ACC112 (cell line): ENCODE measurements around the gene LAMA2.

Experiments used
- H2AFZ ChIP-seq: fragments of 200-600 bp; sonication (generic); one replicate; pipeline ENCODE4 v1.6.0; 2017; ENCODE audit warnings: antibody characterized with exemption, low read length; ENCODE audit not compliant: unreplicated experiment
- H3K27ac ChIP-seq: fragments of 200-600 bp; sonication (generic); 2 replicates; pipeline ENCODE4 v1.5.1; 2014; ENCODE audit warnings: low read depth, mild to moderate bottlenecking, antibody characterized with exemption, low read length, moderate library complexity
- H3K27me3 ChIP-seq: fragments of 200-600 bp; sonication (generic); 2 replicates; pipeline ENCODE4 v1.6.1; 2014; ENCODE audit warnings: mild to moderate bottlenecking, antibody characterized with exemption, low read length, moderate library complexity, mixed read lengths; ENCODE audit not compliant: insufficient read depth
- H3K36me3 ChIP-seq: fragments of 200-600 bp; sonication (generic); 2 replicates; pipeline ENCODE4 v1.6.1; 2016; ENCODE audit warnings: mild to moderate bottlenecking, antibody characterized with exemption, low read length, moderate library complexity, mixed read lengths; ENCODE audit not compliant: insufficient read depth
- H3K4me1 ChIP-seq: fragments of 200-600 bp; sonication (generic); one replicate; pipeline ENCODE4 v1.6.1; 2016; ENCODE audit warnings: low read length, mixed read lengths; ENCODE audit not compliant: insufficient read depth, unreplicated experiment, control insufficient read depth
- H3K4me3 ChIP-seq: fragments of 200-600 bp; sonication (generic); 2 replicates; pipeline ENCODE4 v1.5.1; 2014; ENCODE audit warnings: mild to moderate bottlenecking, low read depth, low read length
- H3K79me2 ChIP-seq: fragments of 200-600 bp; sonication (generic); one replicate; pipeline ENCODE4 v1.6.0; 2016; ENCODE audit warnings: low read length; ENCODE audit not compliant: control insufficient read depth, unreplicated experiment, insufficient read depth

LAMA2 gene

GRCh38 chr6:128964233-128964755 lies 81.4 kb downstream of the LAMA2 start:
- Histone ChIP-seq H3K4me1 (peaks cover 19% of the 10 kb centered on the region), H3K27ac (0 out of 2 replicates have a peak overlapping the region, but pooled peaks have one; percentile 0), H2AFZ (no peak overlapping the region), H3K36me3 (no peaks in the 10 kb centered on the region), H3K79me2 (no peaks in the 10 kb centered on the region), H3K27me3 (no peaks in the 10 kb centered on the region), H3K4me3 (no peak overlapping the region)

GRCh38 chr6:128964771-128965170 lies 81.8 kb downstream of the LAMA2 start:
- Histone ChIP-seq H3K27ac (0 out of 2 replicates have a peak overlapping the region, but pooled peaks have one; percentile 0), H3K4me3 (no peak overlapping the region), H3K36me3 (no peaks in the 10 kb centered on the region), H3K27me3 (no peaks in the 10 kb centered on the region), H2AFZ (no peak overlapping the region), H3K4me1 (peaks cover 19% of the 10 kb centered on the region), H3K79me2 (no peaks in the 10 kb centered on the region)

- H3K27me3 ChIP-seq, result no peaks in the 10 kb centered on the region
- no peaks in the 10 kb centered on the region for H3K79me2 ChIP-seq
- no peaks in the 10 kb centered on the region for H3K36me3 ChIP-seq
- H3K27ac ChIP-seq, result no peak overlapping the region
- peaks cover 19% of the 10 kb centered on the region for H3K4me1 ChIP-seq
- H2AFZ ChIP-seq, result no peak overlapping the region
- no peak overlapping the region for H3K4me3 ChIP-seq
Observed at GRCh38 chr6:128966934-128967333, 84.0 kb downstream of the LAMA2 start.

- Histone ChIP-seq H3K4me1 (no peaks in the 10 kb centered on the region), H3K27ac (no peak overlapping the region), H3K27me3 (no peaks in the 10 kb centered on the region), H3K4me3 (no peak overlapping the region), H3K36me3 (no peaks in the 10 kb centered on the region), H3K79me2 (no peaks in the 10 kb centered on the region), H2AFZ (no peak overlapping the region)
Observed at GRCh38 chr6:128979071-128979470, 96.1 kb downstream of the LAMA2 start.

GRCh38 chr6:128981716-128982115 lies 98.8 kb downstream of the LAMA2 start:
- Histone ChIP-seq H3K79me2 (no peaks in the 10 kb centered on the region), H3K4me3 (no peak overlapping the region), H2AFZ (no peak overlapping the region), H3K27ac (no peak overlapping the region), H3K4me1 (no peaks in the 10 kb centered on the region), H3K36me3 (no peaks in the 10 kb centered on the region), H3K27me3 (no peaks in the 10 kb centered on the region)

GRCh38 chr6:128990360-128990759 lies 107.4 kb downstream of the LAMA2 start:
- Histone ChIP-seq H3K4me1 (no peaks in the 10 kb centered on the region), H3K79me2 (no peaks in the 10 kb centered on the region), H2AFZ (no peak overlapping the region), H3K36me3 (no peaks in the 10 kb centered on the region), H3K27me3 (no peaks in the 10 kb centered on the region), H3K27ac (no peak overlapping the region), H3K4me3 (no peak overlapping the region)

GRCh38 chr6:128990915-128991314 lies 108.0 kb downstream of the LAMA2 start:
- no peak overlapping the region for H3K27ac ChIP-seq
- no peaks in the 10 kb centered on the region for H3K36me3 ChIP-seq
- no peak overlapping the region for H2AFZ ChIP-seq
- H3K4me3 ChIP-seq, result no peak overlapping the region
- no peaks in the 10 kb centered on the region for H3K4me1 ChIP-seq
- H3K79me2 ChIP-seq, result no peaks in the 10 kb centered on the region
- no peaks in the 10 kb centered on the region for H3K27me3 ChIP-seq

GRCh38 chr6:128993166-128993565 lies 110.2 kb downstream of the LAMA2 start:
- Histone ChIP-seq H2AFZ (no peak overlapping the region), H3K79me2 (no peaks in the 10 kb centered on the region), H3K27me3 (no peaks in the 10 kb centered on the region), H3K4me1 (no peaks in the 10 kb centered on the region), H3K27ac (no peak overlapping the region), H3K36me3 (no peaks in the 10 kb centered on the region), H3K4me3 (no peak overlapping the region)

DNA sequence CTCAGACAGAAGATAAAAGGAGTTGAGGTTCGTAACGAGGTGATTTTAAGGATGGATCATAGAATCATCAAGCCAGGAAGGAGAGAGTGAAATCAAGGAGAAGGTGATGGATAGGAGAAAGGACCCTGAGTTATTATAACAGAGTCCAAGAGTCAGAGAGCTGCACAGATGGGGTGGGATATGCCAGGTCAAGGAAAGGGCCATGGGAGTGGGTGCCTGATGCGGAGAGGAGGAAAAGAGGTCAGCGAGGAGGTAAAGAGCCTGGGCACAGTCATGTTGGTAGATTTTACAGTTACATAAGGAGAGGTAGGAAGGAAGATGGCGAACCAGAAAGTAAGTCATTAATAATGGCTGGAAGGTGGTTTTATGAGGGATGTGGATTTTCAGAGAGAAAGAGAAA lies 114.9 kb downstream of the LAMA2 start:
- Histone ChIP-seq H3K79me2 (no peaks in the 10 kb centered on the region), H3K36me3 (no peaks in the 10 kb centered on the region), H2AFZ (no peak overlapping the region), H3K27me3 (no peaks in the 10 kb centered on the region), H3K4me3 (no peak overlapping the region), H3K27ac (no peak overlapping the region), H3K4me1 (no peaks in the 10 kb centered on the region)

DNA sequence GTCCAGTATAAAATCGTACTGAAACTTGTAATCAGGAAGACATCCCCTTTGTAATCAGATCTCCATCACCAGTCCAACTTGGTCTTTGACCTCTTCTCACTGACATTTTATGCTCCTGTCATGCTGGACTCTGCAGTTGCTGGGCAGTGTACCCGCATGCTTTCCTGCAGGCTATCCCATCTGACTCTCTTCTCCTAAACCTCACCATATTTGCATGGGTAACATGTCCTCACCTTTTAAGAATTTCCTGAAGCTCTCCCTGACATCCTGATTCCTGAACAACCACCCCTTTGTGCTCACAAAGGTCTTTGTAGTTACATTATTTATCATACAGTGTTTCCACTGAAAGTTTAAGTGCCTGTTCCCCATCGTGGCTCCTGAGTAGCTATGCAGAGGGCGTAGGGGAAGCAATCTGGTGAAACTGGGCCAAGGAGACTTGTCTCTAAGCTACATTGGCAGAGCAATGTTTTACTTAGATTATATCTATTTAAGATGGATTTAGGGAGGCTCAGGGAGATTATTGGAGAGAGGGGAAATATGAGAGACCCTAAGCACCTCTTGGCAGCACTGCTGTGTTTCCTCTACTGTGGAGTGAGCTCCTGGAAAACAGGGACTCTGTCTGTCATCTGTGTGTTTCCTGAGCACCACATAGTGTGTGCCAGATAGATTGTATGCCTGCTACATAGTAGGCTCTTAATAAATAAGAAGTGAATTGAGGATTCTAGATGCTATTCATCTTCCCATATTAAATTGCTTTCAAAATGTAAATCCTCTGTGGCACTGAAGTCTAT lies 124.0 kb downstream of the LAMA2 start:
- H3K27me3 ChIP-seq, result no peaks in the 10 kb centered on the region
- H2AFZ ChIP-seq, result no peak overlapping the region
- no peak overlapping the region for H3K27ac ChIP-seq
- H3K4me1 ChIP-seq, result no peaks in the 10 kb centered on the region
- no peaks in the 10 kb centered on the region for H3K36me3 ChIP-seq
- H3K79me2 ChIP-seq, result no peaks in the 10 kb centered on the region
- no peak overlapping the region for H3K4me3 ChIP-seq

- Histone ChIP-seq H2AFZ (no peak overlapping the region), H3K4me1 (no peaks in the 10 kb centered on the region), H3K27me3 (no peaks in the 10 kb centered on the region), H3K27ac (no peak overlapping the region), H3K4me3 (no peak overlapping the region), H3K36me3 (no peaks in the 10 kb centered on the region), H3K79me2 (no peaks in the 10 kb centered on the region)
Observed at GRCh38 chr6:129007701-129008373, 124.9 kb downstream of the LAMA2 start.
